ENCODE results near the gene CDKN1C.

DNA sequence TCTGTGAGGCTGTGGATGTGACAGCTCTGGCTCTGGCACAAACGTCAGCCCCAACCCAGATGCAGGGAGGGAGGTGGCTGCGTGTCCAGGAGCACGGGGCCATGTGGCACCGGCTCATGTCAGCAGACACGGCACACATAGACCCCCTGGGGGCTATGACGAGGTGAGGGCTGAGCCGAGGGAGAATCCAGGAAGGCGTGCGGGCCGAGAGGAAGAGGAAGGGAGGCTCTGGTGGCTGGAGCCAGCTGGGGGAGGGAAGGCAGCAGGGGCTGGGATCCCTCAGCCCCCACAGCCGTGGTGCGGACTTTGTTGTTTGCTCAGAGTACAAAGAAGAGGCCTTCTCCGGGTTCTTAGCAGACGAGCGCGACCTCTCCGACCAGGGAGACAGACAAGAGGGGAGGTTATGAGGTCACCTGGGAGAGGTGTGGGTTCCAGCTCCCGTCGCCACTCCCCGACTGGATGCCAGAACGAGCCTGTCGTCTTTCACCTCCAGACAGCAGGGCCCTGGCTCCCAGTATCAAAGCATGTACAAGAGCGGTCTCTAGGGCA lies 46.1 kb downstream of the CDKN1C start:
- no peak for TF ChIP-seq CTCF (IDR thresholded peaks at IDR 0.05)
- TF ChIP-seq POLR2A (IDR thresholded peaks at IDR 0.05), result no peak
